ENCODE measurements around the gene WFDC10B.

GRCh38 chr20:45701873-45702272 is 2.9 kb downstream of the WFDC10B start, which contains the start of gene WFDC13:
- TF ChIP-seq CTCF (conservative IDR thresholded peaks at IDR 0.05) (no peak), EZH2 (IDR thresholded peaks at IDR 0.05; ENCODE audit: low read depth) (no peak)
